Fibroblast of skin of left biceps (primary cell): ENCODE data around the gene AKT1.
"Not testable (repeated sequence)": the region's sequence is repeated elsewhere in the genome, so short reads cannot be mapped to it uniquely, and the experiment has no call there.

Experiments
- DNase-seq, 2 experiments: peaks; one replicate each; pipeline ENCODE4 v3.0.0-alpha.2; 2013; ENCODE audit warnings: low read depth in 2 of 2

AKT1 gene

GRCh38 chr14:104739026-104739425, 56.5 kb downstream of the AKT1 start:
- no peak for DNase-seq

DNA sequence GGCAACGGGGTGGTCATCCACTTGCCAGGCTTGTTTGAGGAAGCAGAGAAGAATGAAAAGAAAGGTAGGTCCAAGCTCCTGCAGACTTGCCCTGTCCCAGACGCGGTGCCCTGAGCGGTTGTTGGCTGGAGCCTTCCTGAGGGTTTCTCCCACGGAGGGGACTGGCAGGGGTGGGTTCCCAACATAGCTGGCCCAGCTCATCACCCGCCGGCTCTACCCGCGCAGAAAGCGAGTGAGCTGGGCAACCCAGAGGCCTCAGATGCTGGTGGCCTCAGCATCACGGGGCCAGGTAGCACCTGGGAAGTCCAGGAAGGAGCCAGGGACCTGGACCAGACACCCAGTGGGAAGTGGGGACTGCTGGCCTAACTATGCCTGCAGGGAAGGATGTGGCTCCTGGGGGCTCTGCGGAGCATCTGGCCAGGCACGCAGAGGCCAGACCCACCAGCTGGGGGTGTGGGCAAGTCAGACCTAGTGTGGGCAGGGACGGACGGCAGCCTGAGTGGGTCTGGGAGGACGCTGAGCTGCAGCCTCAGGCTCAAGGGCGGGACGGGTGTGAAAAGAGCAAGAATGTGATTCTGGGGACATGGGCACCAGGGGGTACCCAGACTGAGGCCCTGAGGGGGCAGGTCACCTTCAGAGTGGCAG, 57.1 kb downstream of the AKT1 start:
- DNase-seq = no peak

DNA sequence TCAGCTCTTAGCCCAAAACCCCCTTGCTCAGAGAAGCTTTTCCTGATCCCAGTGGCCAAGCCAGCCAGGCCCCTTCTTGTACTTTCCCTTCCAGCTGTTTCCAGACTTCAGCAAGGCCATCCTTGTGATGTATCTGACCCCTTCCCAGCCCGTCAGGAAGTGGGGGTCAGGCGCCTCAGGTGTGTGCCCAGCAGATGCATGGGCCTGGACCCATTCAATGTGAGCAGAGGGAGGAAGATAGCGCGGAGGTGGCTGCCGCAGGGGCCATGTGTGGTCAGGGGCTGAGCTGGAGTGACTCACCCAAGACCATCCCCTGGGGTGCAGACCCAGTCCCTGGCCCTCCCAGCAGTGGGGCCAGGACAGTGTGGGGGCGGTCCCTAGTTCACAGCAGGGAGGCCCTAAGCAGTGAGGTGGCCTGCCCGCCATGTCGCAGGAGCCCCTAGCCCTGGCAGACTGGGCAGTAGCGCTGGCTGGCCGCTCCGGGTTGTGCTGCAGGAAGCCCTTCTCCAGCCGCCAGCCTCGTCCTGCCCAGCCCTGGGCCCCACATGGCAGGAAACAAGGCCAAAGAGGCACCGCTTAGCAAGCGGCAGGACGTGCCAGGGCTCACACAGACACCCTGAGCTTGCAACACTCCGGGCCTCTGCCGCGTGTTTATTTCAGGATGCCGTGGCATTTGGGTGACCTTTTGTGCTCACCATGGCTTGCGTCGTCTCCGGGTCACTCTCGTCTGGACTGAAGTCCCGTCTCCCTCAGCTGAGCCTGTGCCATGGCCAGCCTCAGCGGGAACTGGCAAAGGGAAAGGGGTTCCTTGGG, 59.5 kb downstream of the AKT1 start:
- DNase-seq = no peak

DNA sequence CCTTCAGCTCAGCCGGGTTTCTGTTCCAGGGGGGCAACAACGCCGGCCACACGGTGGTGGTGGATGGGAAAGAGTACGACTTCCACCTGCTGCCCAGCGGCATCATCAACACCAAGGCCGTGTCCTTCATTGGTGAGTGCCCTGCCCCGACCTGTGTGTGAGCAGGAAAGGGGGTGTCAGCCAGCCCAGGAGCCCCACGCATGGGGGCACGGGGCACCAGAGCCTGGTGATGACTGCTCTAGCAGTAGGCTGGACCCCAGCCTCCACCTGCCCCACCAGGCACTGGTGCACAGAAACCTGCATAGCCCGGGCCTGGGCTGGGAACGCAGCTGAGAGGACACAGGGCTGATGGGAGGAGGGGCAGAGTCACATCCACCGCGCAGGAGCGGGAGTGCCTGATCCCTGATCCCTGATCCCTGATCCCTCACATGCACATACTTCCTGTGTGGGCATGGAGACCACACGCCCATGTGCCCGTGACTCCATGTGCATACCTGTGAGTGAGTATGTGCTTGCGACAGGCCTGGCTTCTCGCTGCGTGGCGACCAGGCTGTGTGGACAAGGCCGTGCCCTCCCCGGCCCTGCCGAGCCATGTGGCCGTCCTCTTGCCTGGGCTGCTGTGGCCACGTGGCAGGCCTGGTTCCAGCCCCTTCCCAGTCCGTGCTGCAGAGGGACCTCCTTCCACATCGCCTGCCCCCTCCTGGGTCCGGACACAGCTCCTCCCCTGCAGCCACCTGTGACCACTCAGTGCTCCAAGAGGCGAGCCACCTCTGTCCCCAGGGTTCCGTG, 60.4 kb downstream of the AKT1 start:
- no peak for DNase-seq

DNA sequence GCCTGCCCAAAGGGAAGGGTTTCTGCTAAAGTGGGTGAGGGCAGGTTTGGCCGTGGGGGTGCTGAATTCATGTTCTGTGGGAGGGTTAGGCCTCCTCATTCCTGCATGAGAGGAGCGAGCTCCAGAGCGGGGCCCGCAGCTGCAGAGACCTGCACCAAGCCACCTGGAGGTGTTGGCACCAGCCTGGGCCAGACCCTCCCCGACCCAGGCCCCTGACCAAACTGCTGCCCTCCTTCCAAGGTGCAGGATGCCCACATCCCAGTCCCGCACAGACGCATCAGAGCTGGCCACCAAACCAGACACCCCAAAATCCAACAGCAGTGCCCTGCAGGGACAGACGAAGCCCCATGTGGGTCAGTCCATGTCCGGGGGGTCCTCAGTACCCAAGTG, 61.0 kb downstream of the AKT1 start:
- no peak for DNase-seq

DNA sequence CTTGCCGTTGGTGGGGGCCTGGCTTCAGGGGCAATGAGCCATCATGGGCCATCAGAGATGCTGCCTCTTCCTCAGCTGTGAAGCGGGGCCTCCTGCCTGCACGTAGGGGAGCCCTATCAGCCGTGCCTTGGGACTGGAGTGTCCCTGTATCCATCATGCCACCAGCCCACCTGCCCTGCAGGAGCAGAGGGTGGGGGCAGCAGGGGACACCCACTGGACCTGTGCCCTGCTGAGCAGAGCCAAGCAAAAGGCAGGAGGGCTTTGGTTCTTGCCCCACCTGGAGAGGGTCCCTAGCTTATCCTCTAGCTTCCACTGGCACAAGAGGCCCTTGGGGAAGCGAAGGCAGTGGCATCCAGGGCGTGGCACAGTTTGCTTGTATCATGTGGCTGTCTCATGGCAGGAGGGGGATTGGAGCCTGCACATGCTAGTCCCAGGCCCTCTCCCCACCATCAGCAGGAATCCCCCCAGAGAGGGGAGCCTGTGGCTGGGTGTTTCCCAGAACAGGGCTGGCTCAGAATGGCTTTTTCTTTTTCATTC, 61.4 kb downstream of the AKT1 start:
- DNase-seq = no peak

DNA sequence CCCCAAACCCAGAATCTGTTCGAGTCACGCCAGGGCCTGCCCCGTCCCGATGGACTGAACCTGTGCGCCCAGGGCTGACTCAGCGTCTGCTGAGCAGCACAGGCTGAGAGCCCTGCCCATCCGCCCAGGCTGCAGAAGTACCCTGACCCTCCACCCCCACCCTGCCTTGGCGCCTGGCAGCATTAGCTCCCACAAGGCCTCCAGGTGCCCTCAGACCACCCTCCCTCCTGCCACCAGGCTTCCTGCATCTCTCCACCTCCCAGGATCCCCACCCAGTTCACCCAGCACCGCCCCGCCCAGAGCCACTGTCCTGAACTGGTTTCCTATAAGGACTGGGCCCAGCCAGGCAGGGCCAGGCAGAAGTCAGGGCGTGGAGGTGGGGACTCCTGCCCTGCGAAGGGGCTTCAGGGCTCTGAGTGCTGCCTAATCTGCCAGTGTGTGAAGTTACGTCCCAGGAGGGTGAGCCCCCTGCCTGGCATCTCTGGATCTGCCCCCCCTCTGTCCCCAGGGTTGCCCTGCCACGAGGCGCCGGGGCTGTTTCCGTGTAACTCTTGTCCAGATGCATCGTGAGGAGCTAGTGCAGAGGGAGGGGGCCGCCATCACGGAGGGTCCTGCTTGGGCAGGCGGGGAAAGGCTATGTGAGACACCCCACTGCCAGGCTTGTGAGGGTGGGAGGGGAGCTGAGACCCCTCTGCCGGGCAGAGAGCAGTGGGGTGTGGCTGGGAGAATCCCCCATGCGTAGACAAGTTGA, 62.4 kb downstream of the AKT1 start:
- no peak for DNase-seq

GRCh38 chr14:104732355-104732804, 63.2 kb downstream of the AKT1 start:
- DNase-seq = no peak

GRCh38 chr14:104731320-104732294, 63.9 kb downstream of the AKT1 start:
- no peak for DNase-seq

DNA sequence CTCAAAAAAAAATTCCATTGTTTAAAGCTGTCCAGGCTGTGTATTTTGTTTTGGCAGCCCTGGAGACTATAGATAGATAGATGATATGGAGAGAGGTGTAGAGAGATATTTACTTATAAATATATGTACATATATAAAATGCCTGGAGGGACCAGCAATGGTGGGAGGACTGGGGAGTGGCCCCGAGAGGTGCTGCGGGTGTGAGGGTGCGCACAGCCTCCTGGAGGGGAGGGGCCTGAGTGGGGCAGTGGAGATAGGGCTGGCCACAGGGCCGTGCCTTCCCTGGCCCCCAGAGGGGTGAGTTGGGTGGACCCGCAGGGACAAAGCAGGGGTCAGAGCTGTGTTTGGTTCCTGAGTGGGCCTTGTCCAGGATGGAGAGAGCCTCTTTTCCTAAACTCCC, 65.1 kb downstream of the AKT1 start:
- DNase-seq = no peak

- DNase-seq = no peak
Measured at GRCh38 chr14:104729835-104730181, 65.7 kb downstream of the AKT1 start.

- DNase-seq = not testable (repeated sequence)
Measured at GRCh38 chr14:104729176-104729834, 66.2 kb downstream of the AKT1 start.

GRCh38 chr14:104728631-104729030, 66.9 kb downstream of the AKT1 start:
- DNase-seq = no peak

GRCh38 chr14:104726600-104727451, 68.7 kb downstream of the AKT1 start:
- DNase-seq = no peak

GRCh38 chr14:104725772-104726548, 69.6 kb downstream of the AKT1 start:
- no peak for DNase-seq

DNA sequence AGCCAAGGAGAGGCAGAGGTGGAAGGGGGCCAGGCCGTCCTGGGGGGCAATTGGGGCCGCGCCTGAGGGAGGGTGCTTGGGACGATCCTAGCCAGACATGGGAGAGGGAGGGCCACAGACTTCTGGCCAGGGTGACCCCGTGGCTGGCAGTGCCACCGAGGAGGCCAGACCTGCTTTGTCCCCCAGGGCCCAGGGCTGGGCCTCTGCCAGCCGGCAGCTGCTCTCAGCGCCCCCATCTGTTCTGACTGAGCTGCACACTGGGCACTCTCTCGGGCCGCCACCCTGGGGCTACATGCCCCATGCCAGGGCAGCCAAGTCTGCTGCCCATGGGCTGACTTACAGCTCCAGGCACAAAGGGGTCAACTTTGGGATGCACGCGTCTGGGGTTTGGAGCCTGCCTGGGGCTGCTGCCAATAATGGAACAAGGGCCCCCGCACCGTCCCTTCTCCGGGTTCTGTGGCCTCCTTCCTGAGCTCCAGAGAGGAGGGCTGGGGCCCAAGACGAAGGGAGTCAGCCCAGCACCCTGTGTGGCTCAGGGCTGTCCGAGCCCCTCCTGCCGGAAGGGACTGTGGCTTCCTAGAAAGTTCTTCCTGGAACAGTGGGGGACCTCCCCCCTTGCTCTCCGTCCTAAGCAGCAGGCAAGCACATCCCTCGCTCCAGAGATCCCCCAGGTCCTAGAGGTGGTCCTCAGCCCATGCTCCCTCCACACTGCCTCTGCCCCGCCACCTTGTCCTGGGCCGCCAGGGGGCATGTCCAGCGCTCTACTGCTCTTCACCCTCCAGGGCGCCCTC, 70.4 kb downstream of the AKT1 start:
- no peak for DNase-seq

DNA sequence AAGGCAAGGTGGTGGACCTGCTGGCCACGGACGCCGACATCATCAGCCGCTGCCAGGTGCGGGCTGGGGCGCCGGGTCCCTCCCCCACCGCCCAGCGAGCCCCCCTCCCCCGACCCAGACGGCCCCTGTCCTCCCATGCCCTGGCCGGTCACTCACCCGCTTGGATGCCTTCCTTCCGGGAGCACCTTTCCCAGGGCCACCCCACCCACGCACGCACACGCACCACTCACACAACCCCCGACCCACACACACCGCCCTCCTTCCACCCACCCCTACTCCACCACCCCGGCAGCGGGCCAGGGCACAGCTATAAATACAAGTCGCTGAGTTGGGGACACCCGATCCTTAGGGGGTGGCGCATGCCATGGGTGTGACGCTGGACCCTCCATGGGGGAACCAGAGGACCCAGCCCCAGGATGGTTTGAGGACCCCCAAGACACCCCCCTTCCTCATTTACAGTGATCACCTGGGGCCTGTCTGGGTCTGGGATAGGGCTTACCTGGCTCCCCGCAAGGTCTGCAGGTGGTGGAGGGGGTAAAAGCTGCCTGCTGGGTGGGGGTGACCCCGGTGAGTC, 71.1 kb downstream of the AKT1 start:
- DNase-seq = no peak
